GM21529 (cell line): ENCODE measurements around the gene STX16.

Source experiments
- ATAC-seq: cut with Tn5 transposase; IDR thresholded peaks from one replicate; pipeline ENCODE4 v1.9.1; 2021; ENCODE audit not compliant: unreplicated experiment

Gene STX16

DNA sequence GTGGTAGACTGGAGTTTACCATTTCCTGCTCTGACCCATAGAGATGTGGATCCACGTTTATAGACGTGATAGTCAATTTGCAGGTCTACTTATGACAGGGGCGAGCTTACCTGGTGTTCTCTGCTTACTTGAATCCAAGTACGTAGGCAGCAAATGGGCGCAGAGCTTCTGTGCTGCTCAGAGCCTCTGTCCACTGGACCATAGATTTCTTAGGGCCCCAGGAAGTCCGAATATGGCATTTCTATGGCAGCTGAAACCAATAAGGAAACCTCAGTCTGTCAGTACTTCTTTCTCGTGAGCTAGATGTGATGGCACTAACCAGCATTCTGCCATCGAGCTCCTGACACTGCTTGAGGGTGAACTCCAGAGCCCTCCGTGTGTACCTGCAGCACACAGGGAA, 22.0 kb downstream of the STX16 start:
- no peak for ATAC-seq

DNA sequence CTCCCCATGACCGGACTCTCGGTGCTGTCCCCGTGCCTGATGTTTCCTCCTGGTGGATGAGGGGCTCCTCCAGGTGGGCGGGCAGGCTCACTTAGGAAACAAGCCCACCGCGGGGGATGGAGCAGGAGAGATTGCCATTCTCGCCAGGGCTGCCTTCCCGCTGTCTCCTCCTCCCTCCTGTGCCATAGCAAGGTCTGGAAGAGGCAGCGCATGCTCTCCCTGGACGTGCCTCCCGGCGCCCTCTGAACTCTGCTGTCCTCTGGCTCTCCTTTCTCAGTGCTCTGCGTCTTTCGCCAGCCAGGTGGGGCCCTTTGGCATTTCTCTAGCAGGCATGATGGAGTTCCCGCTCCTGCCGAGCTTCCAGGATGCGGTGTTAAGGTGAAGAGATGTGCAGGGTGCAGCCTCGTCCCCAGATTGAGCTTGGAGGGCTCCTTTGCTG, 24.1 kb downstream of the STX16 start:
- no peak for ATAC-seq

DNA sequence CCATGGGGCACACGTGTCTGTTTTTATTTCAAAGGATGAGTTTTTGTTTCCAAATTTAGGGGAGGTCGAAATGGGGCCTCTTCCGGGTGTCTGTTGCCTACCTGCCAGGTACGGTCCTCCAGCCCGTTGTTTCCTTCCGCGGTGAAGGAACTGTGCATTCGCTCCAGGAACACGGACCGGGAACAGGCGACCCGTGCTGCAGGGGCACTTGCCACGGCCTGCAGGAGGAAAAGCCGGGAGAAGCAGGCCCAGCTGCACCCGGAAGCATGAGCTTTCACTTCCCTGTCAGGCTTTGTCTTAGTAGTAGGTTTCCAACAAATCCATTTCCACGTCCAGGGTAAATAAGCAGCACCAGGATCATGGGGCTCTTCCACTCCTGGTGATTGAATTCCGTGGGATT, 24.6 kb downstream of the STX16 start:
- no peak for ATAC-seq

GRCh38 chr20:58676161-58676560, 25.1 kb downstream of the STX16 start:
- ATAC-seq = no peak

GRCh38 chr20:58677079-58677604, 26.1 kb downstream of the STX16 start:
- ATAC-seq = no peak

GRCh38 chr20:58677808-58678207, 26.7 kb downstream of the STX16 start:
- ATAC-seq = no peak

GRCh38 chr20:58678806-58679205, 27.7 kb downstream of the STX16 start:
- no peak for ATAC-seq

DNA sequence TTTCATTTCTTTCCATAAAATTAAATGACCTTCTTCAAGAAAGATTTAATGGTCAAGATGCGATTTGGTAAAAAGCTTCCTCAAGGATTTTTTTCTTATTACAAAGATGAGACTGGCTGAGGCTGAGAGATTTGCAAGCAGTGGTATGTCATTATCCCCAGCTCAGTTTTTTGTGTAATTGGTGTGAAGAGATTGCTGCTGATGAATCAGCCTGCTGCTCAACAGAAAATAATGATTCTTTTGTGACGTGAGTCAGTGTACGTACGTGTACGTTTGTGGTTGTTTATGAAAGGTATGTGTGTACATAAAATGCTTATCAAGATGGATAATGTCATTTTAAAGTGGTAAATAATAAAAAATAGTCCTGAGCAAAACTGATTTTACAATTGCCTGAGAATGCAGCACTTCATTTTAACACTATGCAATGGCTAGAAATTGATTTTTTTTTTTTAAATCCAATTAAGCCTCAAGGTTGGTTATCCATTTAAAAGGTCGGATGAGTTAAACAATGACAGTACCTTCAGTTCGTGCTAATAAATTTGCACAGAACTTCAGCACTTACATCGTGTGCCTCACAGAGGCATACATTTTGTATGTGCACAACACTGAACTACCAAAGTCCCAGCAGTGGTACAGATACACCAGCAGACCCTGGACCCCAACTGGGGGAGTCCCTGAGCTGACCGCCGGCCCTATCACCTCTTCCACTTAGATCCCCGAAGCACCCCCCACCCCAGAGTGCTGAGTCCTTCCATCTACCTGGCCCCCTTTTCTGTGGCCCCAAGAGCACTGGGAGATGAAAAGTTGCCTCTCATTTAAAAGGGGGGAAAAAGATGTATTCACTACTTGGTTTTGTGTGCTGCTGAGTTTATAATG, 31.8 kb downstream of the STX16 start:
- no peak for ATAC-seq

DNA sequence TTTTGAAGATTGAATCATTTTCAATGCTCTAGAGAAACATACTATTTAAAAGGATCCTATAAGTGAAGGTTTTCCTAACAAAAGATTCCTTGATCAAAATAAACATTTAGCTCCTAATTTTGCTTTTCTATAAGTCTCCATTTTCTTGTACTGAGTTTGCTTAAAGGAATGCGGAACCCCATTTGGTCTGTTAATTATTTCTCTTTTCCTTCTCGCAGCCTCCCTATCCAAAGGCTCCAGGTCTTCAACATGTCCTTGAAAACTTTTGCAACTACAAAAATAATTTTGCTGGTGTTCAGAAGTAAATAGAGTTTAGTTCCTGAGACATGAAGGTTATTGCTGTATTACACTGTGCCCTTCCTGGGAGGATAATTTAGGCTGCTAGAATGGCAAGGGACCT, 33.2 kb downstream of the STX16 start:
- ATAC-seq = no peak

GRCh38 chr20:58685988-58686387, 34.9 kb downstream of the STX16 start:
- ATAC-seq = no peak

DNA sequence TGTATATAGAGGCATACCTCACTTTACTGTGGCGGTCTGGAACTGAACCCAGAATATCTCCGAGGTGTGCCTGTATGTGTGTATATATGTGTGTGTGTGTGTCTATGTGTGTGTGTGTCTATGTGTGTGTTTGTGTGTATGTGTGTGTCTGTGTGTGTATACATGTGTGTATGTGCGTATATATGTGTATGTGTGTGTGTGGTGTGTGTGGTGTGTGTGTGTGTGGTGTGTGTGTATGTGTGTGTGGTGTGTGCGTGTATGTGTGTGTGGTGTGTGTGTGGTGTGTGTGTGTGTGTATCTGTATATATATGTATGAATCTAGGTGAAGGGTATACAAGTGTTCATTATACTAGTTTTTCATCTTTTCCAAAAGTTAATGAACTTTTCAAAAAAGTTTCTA, 37.3 kb downstream of the STX16 start:
- ATAC-seq = no peak

GRCh38 chr20:58688840-58689239, 37.8 kb downstream of the STX16 start:
- no peak for ATAC-seq

DNA sequence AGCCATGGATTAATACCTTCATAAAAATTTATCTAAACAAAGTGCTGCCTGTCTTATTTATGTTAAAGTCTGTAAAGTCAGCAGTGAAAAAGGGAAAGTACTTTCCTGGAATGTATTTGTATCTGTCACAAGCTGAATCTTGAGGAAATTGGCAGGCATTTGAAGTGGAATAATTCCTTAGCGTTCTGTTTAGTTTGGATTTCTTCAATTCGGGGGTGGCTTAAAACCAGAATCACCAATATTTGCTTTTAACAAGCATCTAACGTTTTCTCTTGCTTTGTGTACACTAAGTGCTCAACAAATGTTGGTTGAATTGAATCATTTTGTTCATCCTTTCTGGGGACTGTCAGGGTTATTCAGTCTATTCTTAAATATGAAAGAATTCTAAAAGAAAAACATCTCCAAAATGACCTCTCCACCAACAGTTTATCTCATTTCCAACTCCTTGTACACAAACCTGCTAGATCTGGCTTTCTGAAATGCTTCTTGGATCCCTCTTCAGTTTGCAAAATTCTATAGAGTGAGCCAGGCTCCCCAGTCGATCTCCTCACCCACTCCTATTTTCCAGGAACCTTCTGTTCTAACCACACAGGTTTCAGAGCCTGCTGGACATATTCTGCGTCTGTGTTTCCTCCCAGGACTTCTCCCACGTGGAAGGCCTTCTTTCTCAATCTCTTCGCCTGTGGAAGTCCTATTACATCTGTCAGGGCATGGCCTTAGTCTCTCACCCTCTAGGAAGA, 39.5 kb downstream of the STX16 start:
- ATAC-seq = no peak

GRCh38 chr20:58691773-58692578, 40.9 kb downstream of the STX16 start:
- peak; percentile 3 for ATAC-seq

- ATAC-seq = peak; percentile 96
Measured at GRCh38 chr20:58692579-58693225, 41.6 kb downstream of the STX16 start, which contains the start of gene NPEPL1. TSS of gene NPEPL1 (plus strand) at chr20:58692800. CDS start at chr20:58692901, 101 bp downstream.

GRCh38 chr20:58693226-58694006, 42.3 kb downstream of the STX16 start:
- ATAC-seq = peak; percentile 24

- ATAC-seq = no peak
Measured at GRCh38 chr20:58694241-58695083, 43.4 kb downstream of the STX16 start.

DNA sequence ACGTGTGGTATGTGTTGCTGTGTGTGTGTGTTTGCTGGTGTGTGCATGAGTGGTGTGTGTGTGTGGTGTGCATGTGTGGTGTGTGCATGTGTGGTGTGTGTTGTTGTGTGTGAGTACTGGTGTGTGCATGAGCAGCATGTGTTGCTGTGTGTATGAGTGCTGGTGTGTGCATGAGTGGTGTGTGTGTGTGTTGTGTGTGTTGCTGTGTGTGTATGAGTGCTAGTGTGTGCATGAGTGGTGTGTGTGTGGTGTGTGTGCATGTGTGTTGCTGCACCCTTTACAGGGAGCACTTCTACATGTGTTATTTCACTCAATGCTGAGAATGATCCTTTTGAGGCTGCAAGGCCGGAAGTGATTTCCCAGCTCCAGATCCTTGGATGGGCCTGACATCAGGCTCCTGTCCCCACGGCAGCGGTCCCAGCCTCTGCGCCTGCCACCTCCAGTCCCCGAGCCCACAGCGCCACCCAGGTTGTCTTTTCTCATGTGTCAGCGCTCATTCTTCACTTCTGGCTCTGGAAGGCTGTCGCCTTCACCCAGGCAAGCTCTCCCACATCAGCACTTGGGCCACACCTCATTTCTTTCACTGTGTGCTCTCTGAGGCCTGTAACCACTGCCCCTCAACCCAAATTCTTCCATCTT, 44.1 kb downstream of the STX16 start:
- no peak for ATAC-seq
